Ovary (tissue), 9 donors: ENCODE measurements around the gene CAMTA2. TPM values are rescaled to one million over a fixed set of nuclear protein-coding genes. Genes with fewer than 3 reads are reported as not detected.

Experiments
- DNase-seq, 5 donors: peaks; one replicate each; pipeline ENCODE4 v3.0.0-alpha.2; 2019 to 2020
- H3K27ac ChIP-seq, 2 donors: fragments of 200-600 bp; one replicate each; pipeline versions ENCODE4 v1.5.1 to v1.8.0; 2019 to 2022
- H3K27me3 ChIP-seq: fragments of 200-600 bp; one replicate; pipeline ENCODE4 v1.8.0; 2022
- H3K36me3 ChIP-seq: fragments of 200-600 bp; sonication (generic); one replicate; pipeline ENCODE4 v1.5.1; 2019
- H3K4me1 ChIP-seq: one replicate; pipeline ENCODE4 v1.8.1; 2013; ENCODE audit warnings: mild to moderate bottlenecking, moderate library complexity; ENCODE audit not compliant: insufficient read depth
- H3K4me3 ChIP-seq: fragments of 200-600 bp; sonication (generic); one replicate; pipeline ENCODE4 v1.5.1; 2017
- H3K9me3 ChIP-seq, 2 donors: fragments of 200-600 bp in 1 of 2; sonication (generic) in 1 of 2; one replicate each; pipeline versions ENCODE4 v1.5.1 to v1.8.1; 2013 to 2019; ENCODE audit warnings: mild to moderate bottlenecking in 1 of 2, moderate library complexity in 1 of 2
- CTCF ChIP-seq, 3 donors: fragments of 450-650 bp in 2 of 3; fragments of 200-600 bp in 1 of 3; IDR thresholded peaks; one replicate each; pipeline versions ENCODE4 v1.5.1 to v1.8.0; 2016 to 2022; ENCODE audit warnings: antibody characterized with exemption in 3 of 3, mild to moderate bottlenecking in 1 of 3
- EP300 ChIP-seq: sonication (generic); formaldehyde crosslinking; IDR thresholded peaks from one replicate; pipeline ENCODE4 v1.6.1; 2017; ENCODE audit warnings: antibody characterized with exemption
- POLR2A ChIP-seq: fragments of 450-650 bp; IDR thresholded peaks from one replicate; pipeline ENCODE4 v1.6.1; 2017; ENCODE audit warnings: antibody characterized with exemption, mild to moderate bottlenecking, moderate library complexity
- WGBS, 3 donors: extraction: QIAGEN DNeasy Blood & Tissue Kit in 1 of 3; methylation state at CpG; one replicate each; pipeline versions ENCODE4 v1.1.5 to v1.1.7; 2013 to 2017; 5-methylcytosine and 5-hydroxymethylcytosine counted together
- intact Hi-C, 4 donors: fragments of 100-400 bp; cut with DNase I; formaldehyde crosslinking; loops; one replicate each; pipeline versions ENCODE4 v1.11.0 to v1.15.1; 2022 to 2023
- polyA plus RNA-seq, 2 donors: library from polyadenylated mRNA; stranded (reverse); fragments of 200-250 nt in 1 of 2; fragments of 350-450 nt in 1 of 2; fragmentation: Illumina TruSeq in 1 of 2; extraction: RNeasy Lipid Tissue Mini Kit (QIAGEN cat#74804) in 1 of 2; gene quantifications; one replicate each; pipeline ENCODE4 v1.2.3, GENCODE V29; 2013 to 2014
- total RNA-seq, 7 donors: library from RNA; depleted of rRNA in 2 of 7; stranded (reverse); fragments of >200 nt in 2 of 7; fragmentation: NEBNext Ultra II Directional in 3 of 7; extraction: Animal tissue kit (Norgen Biotek cat#: 25700) in 3 of 7; gene quantifications; one replicate each; pipeline versions ENCODE4 v1.1.0 to v1.2.4, GENCODE V29; 2016 to 2023
- donor health status: DM: no; HTN: no; CAD: no; lungs with moderate emphysema.
- donor health status: DM: no; HTN: no; CAD: no.
- donor health status: Bipolar disorder and iron deficiency.
- donor health status: DM: yes; HTN: yes; CAD: no.
- donor health status: DM: no; HTN: no; CAD: no.
- donor health status: DM: yes; HTN: yes; CAD: no.

Gene CAMTA2
- total and polyA plus RNA-seq, 9 donors: 10.2 to 71.2 (median 33.0) TPM

DNA sequence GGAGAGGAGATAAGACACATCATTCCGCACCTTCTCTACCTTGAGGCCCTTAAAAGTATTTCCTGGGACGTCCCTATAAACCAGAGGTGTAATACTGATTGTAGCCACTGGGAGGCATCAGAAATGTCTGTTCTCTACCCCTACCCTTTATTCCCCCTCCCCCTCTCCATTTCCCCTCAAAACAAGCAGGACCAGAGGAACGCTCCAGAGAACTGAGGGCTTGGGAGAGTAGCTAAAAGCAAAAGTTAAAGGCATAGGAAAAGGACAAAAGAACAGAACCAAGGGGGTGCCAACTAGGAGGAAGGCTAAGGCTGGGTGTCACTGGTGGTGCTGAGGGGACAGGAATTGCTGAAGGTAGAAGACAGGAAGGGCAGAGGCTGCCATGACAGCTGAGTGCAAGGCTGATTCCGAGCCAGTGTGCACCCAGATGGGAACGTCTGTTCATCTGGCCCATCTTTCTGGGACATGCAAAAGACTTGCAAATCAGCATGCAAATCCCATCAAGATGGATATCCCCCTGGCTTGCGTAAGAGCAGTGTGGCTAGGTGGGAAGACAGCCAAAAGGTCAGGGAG lies 6.7 kb downstream of the CAMTA2 start:
- intact Hi-C loops: loop anchor here in 1 of 4 donors (5.0 kb wide), 1 partner anchor 82 kb away; no protein-coding TSS in a partner anchor
- peak; percentile 46 to 60 (median 47) for TF ChIP-seq CTCF (IDR thresholded peaks at IDR 0.05)
- no peak for TF ChIP-seq EP300
- no peak overlapping the region for H3K4me3 ChIP-seq
- DNase-seq: no peak
- no peaks in the 10 kb centered on the region for H3K27me3 ChIP-seq
- H3K9me3 ChIP-seq: no peaks in the 10 kb centered on the region
- H3K36me3 ChIP-seq: no peaks in the 10 kb centered on the region
- no peaks in the 10 kb centered on the region for H3K4me1 ChIP-seq
- no peak overlapping the region for H3K27ac ChIP-seq
- 33 to 38% (median 35%) methylated on average over 6 of the region's 6 CpGs for WGBS, 3 donors

- Histone ChIP-seq H3K27me3 (no peaks in the 10 kb centered on the region), H3K9me3 (no peaks in the 10 kb centered on the region), H3K4me3 (no peak overlapping the region), H3K36me3 (no peaks in the 10 kb centered on the region), H3K4me1 (no peaks in the 10 kb centered on the region), H3K27ac (no peak overlapping the region)
- no peak for TF ChIP-seq CTCF (IDR thresholded peaks at IDR 0.05)
- no peak for TF ChIP-seq POLR2A
- TF ChIP-seq EP300: no peak
- no peak for DNase-seq
- intact Hi-C loops: no loop called here
Measured at GRCh38 chr17:4978726-4979125, 8.7 kb downstream of the CAMTA2 start.

DNA sequence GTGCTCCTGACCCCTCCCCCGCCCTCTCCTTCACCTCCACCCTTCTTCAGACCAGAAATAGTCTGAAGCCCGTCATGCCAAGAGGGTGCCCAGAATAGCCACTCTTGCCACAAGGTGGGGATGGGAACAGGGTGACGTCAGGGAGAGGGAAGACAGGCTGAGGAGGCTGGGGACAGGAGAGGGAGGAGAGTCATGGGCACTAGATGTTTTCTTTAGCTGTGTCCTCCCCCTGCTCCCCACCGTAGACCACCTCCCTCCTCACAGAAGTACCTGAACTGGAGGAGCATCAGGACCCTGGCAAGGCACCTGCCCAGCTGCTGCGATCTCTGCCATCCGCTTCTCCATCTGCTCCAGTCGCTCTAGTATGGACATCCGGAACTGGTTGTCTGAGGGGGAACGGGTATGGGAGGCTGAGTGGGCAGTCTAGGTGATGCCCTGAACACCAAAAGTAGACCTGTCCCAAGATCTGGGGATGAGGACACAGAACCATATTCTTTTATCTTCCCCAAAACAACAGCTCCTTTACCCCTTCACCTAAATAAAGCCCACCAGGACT lies 13.3 kb downstream of the CAMTA2 start:
- no peaks in the 10 kb centered on the region for H3K36me3 ChIP-seq
- intact Hi-C loops: no loop called here
- WGBS, 3 donors: 84 to 92% (median 87%) methylated on average over 9 of the region's 9 CpGs

GRCh38 chr17:4973256-4974114 lies 14.0 kb downstream of the CAMTA2 start:
- H3K4me3 ChIP-seq: no peak overlapping the region
- H3K27ac ChIP-seq: no peak overlapping the region
- WGBS, 3 donors: 78 to 82% (median 80%) methylated on average over 10 of the region's 10 CpGs
- no peaks in the 10 kb centered on the region for H3K36me3 ChIP-seq
- intact Hi-C loops: no loop called here
- H3K27me3 ChIP-seq: no peaks in the 10 kb centered on the region
- TF ChIP-seq POLR2A (no peak), CTCF (IDR thresholded peaks at IDR 0.05) (no peak), EP300 (no peak)
- peaks cover 4% of the 10 kb centered on the region for H3K4me1 ChIP-seq
- no peaks in the 10 kb centered on the region for H3K9me3 ChIP-seq
- DNase-seq: no peak

More for the DNA sequence above, 13.3 kb downstream of the CAMTA2 start:
- Histone ChIP-seq H3K9me3 (no peaks in the 10 kb centered on the region), H3K4me1 (no peaks in the 10 kb centered on the region), H3K4me3 (no peak overlapping the region), H3K27ac (no peak overlapping the region), H3K27me3 (no peaks in the 10 kb centered on the region)
- DNase-seq: no peak
- TF ChIP-seq CTCF (IDR thresholded peaks at IDR 0.05): no peak
- TF ChIP-seq POLR2A: no peak
- no peak for TF ChIP-seq EP300
